ENCODE measurements around the gene THSD8.

- TF ChIP-seq CTCF (IDR thresholded peaks at IDR 0.05) (no peak), POLR2A (IDR thresholded peaks at IDR 0.05) (no peak)
Measured at GRCh38 chr19:12833418-12833737, 31.5 kb downstream of the THSD8 start.
